ENCODE results near the gene HAS3. TPM values are rescaled to one million over a fixed set of nuclear protein-coding genes. Genes with fewer than 3 reads are reported as not detected.
A peak's percentile ranks its signal among the peaks of the same experiment; 100 is the strongest.

The HAS3 gene
- polyA plus RNA-seq, 1 of the 3 experiments (the other 2 are of a cell fraction) = 38.7 TPM

GRCh38 chr16:69100071-69100691 lies 5.3 kb upstream of the HAS3 start:
- Histone ChIP-seq H3K4me1 (ENCODE audit: control insufficient read depth in 1 of 2, insufficient read depth in 2 of 2, low read depth in 1 of 2, low read length in 1 of 2) (peaks cover 3 to 14% of the 10 kb centered on the region in 2 experiments; a peak in 3 of 4 replicates), H3K79me2 (ENCODE audit: insufficient read depth) (no peaks in the 10 kb centered on the region), H3F3A (replicated peaks; ENCODE audit: insufficient read depth) (peaks cover 8% of the 10 kb centered on the region), H3K27me3 (ENCODE audit: insufficient read depth) (no peaks in the 10 kb centered on the region), H2AFZ (ENCODE audit: low read depth) (no peak overlapping the region), H4K20me1 (ENCODE audit: insufficient read depth) (no peaks in the 10 kb centered on the region), H3K9me2 (no peaks in the 10 kb centered on the region), H3K27ac (ENCODE audit: low read depth in 2 of 2, low read length in 1 of 2) (peak overlapping the region in 1 of 2 experiments; percentile 12; a peak in 1 of 4 replicates), H3K4me2 (no peak overlapping the region), H3K4me3 (ENCODE audit: low read depth in 2 of 2, low read length in 1 of 2) (no peak overlapping the region), H3K9me3 (no peaks in the 10 kb centered on the region), H3K36me3 (replicated peaks in 1 of 2; ENCODE audit: control insufficient read depth in 1 of 2, insufficient read depth in 2 of 2, low read length in 1 of 2) (no peaks in the 10 kb centered on the region), H3K9ac (no peak overlapping the region)
- ChIA-PET POLR2A (interaction anchor here (1.4 kb wide), 1 partner anchor 10 kb away, joined by 6 read pairs; no protein-coding TSS in a partner anchor), CTCF (interaction anchor here (0.7 to 2.7 kb wide), 7 partner anchors 12 to 571 kb away, joined by 3 to 12 read pairs (median 4); no protein-coding TSS in a partner anchor)
- DNase-seq = peak; percentile 77
- TF ChIP-seq GATA2 (CRISPR knock-in tag; IDR thresholded peaks at IDR 0.05) = 0 out of 2 replicates have a peak, but pooled peaks have one; percentile 28
- no peak for TF ChIP-seq NRF1 (IDR thresholded peaks at IDR 0.05; ENCODE audit: low read depth, low read length)
- 66% methylated on average over 9 of the region's 11 CpGs for WGBS (ENCODE audit: low lambda C conversion rate)

GRCh38 chr16:69106491-69107315 lies 1.2 kb downstream of the HAS3 start:
- Histone ChIP-seq H3K27me3 (ENCODE audit: insufficient read depth) (no peaks in the 10 kb centered on the region), H3K79me2 (ENCODE audit: insufficient read depth) (no peaks in the 10 kb centered on the region), H3K9ac (peak overlapping the region; percentile 60), H3K36me3 (replicated peaks in 1 of 2; ENCODE audit: control insufficient read depth in 1 of 2, insufficient read depth in 2 of 2, low read length in 1 of 2) (peaks cover 4 to 10% of the 10 kb centered on the region in 2 experiments), H3K9me3 (no peaks in the 10 kb centered on the region), H4K20me1 (ENCODE audit: insufficient read depth) (0 out of 2 replicates have a peak, but pooled peaks cover 2% of the 10 kb centered on the region), H3K9me2 (no peaks in the 10 kb centered on the region), H3K4me2 (peak overlapping the region; percentile 97), H3K27ac (ENCODE audit: low read depth in 2 of 2, low read length in 1 of 2) (no peak overlapping the region), H3K4me3 (ENCODE audit: low read depth in 2 of 2, low read length in 1 of 2) (peak overlapping the region; percentile 67 to 76), H3F3A (replicated peaks; ENCODE audit: insufficient read depth) (peaks cover under 1% of the 10 kb centered on the region), H2AFZ (ENCODE audit: low read depth) (peak overlapping the region; percentile 29; the same call in 1 of the 2 replicates), H3K4me1 (ENCODE audit: control insufficient read depth in 1 of 2, insufficient read depth in 2 of 2, low read depth in 1 of 2, low read length in 1 of 2) (peaks cover 8 to 18% of the 10 kb centered on the region in 2 experiments; a peak in 3 of 4 replicates)
- peak; percentile 82 for DNase-seq
- POLR2A ChIA-PET = no interaction called here
- 21% methylated on average over 23 of the region's 55 CpGs for WGBS (ENCODE audit: low lambda C conversion rate)
- TF ChIP-seq NRF1 (IDR thresholded peaks at IDR 0.05; ENCODE audit: low read depth, low read length) (no peak), POLR2AphosphoS5 (IDR thresholded peaks at IDR 0.05; ENCODE audit: low read depth, low read length) (no peak; the same call in 1 of the 2 replicates), TEAD4 (IDR thresholded peaks at IDR 0.05; ENCODE audit: borderline replicate concordance, insufficient read depth) (no peak), TCF12 (IDR thresholded peaks at IDR 0.05) (no peak), SIN3A (IDR thresholded peaks at IDR 0.05; ENCODE audit: borderline replicate concordance, low read depth, low read length) (no peak), RFX5 (IDR thresholded peaks at IDR 0.05; ENCODE audit: low read length) (no peak), EZH2phosphoT487 (IDR thresholded peaks at IDR 0.05; ENCODE audit: borderline replicate concordance, low read depth) (no peak), NFIC (IDR thresholded peaks at IDR 0.05; ENCODE audit: borderline replicate concordance) (no peak), ELF1 (IDR thresholded peaks at IDR 0.05) (no peak), MXI1 (IDR thresholded peaks at IDR 0.05; ENCODE audit: low read depth, low read length) (no peak; the same call in 1 of the 2 replicates), RAD21 (IDR thresholded peaks at IDR 0.05; ENCODE audit: low read length) (no peak), FOSL2 (IDR thresholded peaks at IDR 0.05; ENCODE audit: borderline replicate concordance, low read depth) (no peak), GATA2 (CRISPR knock-in tag; IDR thresholded peaks at IDR 0.05) (no peak), RCOR1 (IDR thresholded peaks at IDR 0.05; ENCODE audit: low read length) (no peak), PBX3 (IDR thresholded peaks at IDR 0.05) (no peak), EP300 (IDR thresholded peaks at IDR 0.05; ENCODE audit: borderline replicate concordance in 1 of 2, low read depth in 1 of 2, low read length in 1 of 2) (no peak)
- TF ChIP-seq, protein P1, sequence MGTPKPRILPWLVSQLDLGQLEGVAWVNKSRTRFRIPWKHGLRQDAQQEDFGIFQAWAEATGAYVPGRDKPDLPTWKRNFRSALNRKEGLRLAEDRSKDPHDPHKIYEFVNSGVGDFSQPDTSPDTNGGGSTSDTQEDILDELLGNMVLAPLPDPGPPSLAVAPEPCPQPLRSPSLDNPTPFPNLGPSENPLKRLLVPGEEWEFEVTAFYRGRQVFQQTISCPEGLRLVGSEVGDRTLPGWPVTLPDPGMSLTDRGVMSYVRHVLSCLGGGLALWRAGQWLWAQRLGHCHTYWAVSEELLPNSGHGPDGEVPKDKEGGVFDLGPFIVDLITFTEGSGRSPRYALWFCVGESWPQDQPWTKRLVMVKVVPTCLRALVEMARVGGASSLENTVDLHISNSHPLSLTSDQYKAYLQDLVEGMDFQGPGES (IDR thresholded peaks at IDR 0.05; ENCODE audit: low read depth, low read length) = no peak
- TF ChIP-seq, protein P2, sequence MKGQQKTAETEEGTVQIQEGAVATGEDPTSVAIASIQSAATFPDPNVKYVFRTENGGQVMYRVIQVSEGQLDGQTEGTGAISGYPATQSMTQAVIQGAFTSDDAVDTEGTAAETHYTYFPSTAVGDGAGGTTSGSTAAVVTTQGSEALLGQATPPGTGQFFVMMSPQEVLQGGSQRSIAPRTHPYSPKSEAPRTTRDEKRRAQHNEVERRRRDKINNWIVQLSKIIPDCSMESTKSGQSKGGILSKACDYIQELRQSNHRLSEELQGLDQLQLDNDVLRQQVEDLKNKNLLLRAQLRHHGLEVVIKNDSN (IDR thresholded peaks at IDR 0.05; ENCODE audit: borderline replicate concordance, low read depth) = no peak
- CTCF ChIA-PET = interaction anchor here (0.9 to 2.2 kb wide), 7 partner anchors 12 to 517 kb away, joined by 3 to 18 read pairs (median 5); no protein-coding TSS in a partner anchor
